AG04449 (cell line): ENCODE measurements around the gene NTM.
A peak's percentile ranks its signal among the peaks of the same experiment; 100 is the strongest.

Experiments used
- CTCF ChIA-PET: fragments of 350-600 bp; formaldehyde crosslinking; extraction: SDS; loops from one replicate; lab custom pipeline; 2021; ENCODE audit warnings: antibody characterized with exemption; lab: Yijun Ruan, JAX
- POLR2A ChIA-PET: fragments of 400-600, 350-600 bp; formaldehyde crosslinking; extraction: SDS; loops from one replicate; lab custom pipeline; 2020; ENCODE audit warnings: antibody characterized with exemption, inconsistent platforms; lab: Yijun Ruan, JAX
- DNase-seq: peaks from one replicate; pipeline ENCODE4 v3.0.0-alpha.2; 2010; ENCODE audit warnings: low read depth, low spot score
- H3K4me3 ChIP-seq: 2 replicates; pipeline ENCODE4 v1.5.1; 2011; ENCODE audit warnings: low read depth, mild to moderate bottlenecking, control low read depth, low read length
- CTCF ChIP-seq: IDR thresholded peaks from one replicate; pipeline ENCODE4 v1.5.1; 2011; ENCODE audit warnings: mild to moderate bottlenecking, moderate library complexity, low read length, control low read depth, inconsistent platforms; ENCODE audit not compliant: insufficient read depth; ENCODE audit errors: missing control alignments

Gene NTM

GRCh38 chr11:132140056-132140455, 769.6 kb downstream of the NTM start:
- POLR2A ChIA-PET: no interaction called here
- no peak for DNase-seq
- no peak overlapping the region for H3K4me3 ChIP-seq
- no peak for TF ChIP-seq CTCF
- CTCF ChIA-PET: interaction anchor here (1.2 to 1.6 kb wide), 2 partner anchors 9 to 272 kb away, joined by 3 to 4 read pairs; no protein-coding TSS in a partner anchor

GRCh38 chr11:132142121-132142520, 771.7 kb downstream of the NTM start:
- H3K4me3 ChIP-seq: no peak overlapping the region
- ChIA-PET POLR2A (no interaction called here), CTCF (no interaction called here)
- DNase-seq: no peak
- TF ChIP-seq CTCF: no peak

GRCh38 chr11:132142554-132142953, 772.1 kb downstream of the NTM start:
- TF ChIP-seq CTCF: no peak
- POLR2A ChIA-PET: no interaction called here
- no peak for DNase-seq
- H3K4me3 ChIP-seq: no peak overlapping the region
- CTCF ChIA-PET: interaction anchor here (0.9 kb wide), 1 partner anchor 274 kb away, joined by 3 read pairs; no protein-coding TSS in a partner anchor

- CTCF ChIA-PET: interaction anchor here (1.1 to 1.5 kb wide), 2 partner anchors 20 to 165 kb away, joined by 4 to 6 read pairs; no protein-coding TSS in a partner anchor
- no peak for TF ChIP-seq CTCF
- POLR2A ChIA-PET: no interaction called here
- DNase-seq: no peak
- no peak overlapping the region for H3K4me3 ChIP-seq
Observed at GRCh38 chr11:132147464-132147863, 777.0 kb downstream of the NTM start.

GRCh38 chr11:132154781-132155180, 784.4 kb downstream of the NTM start:
- POLR2A ChIA-PET: no interaction called here
- DNase-seq: no peak
- CTCF ChIA-PET: interaction anchor here (1.4 kb wide), 1 partner anchor 28 kb away, joined by 3 read pairs; no protein-coding TSS in a partner anchor
- H3K4me3 ChIP-seq: no peak overlapping the region
- no peak for TF ChIP-seq CTCF

GRCh38 chr11:132158091-132158490, 787.7 kb downstream of the NTM start:
- no peak for DNase-seq
- ChIA-PET CTCF (interaction anchor here (0.7 to 2.0 kb wide), 8 partner anchors 9 to 290 kb away, joined by 3 to 12 read pairs (median 4); no protein-coding TSS in a partner anchor), POLR2A (no interaction called here)
- H3K4me3 ChIP-seq: no peak overlapping the region
- TF ChIP-seq CTCF: peak; percentile 48
